ENCODE data around the gene GABRG3.

DNA sequence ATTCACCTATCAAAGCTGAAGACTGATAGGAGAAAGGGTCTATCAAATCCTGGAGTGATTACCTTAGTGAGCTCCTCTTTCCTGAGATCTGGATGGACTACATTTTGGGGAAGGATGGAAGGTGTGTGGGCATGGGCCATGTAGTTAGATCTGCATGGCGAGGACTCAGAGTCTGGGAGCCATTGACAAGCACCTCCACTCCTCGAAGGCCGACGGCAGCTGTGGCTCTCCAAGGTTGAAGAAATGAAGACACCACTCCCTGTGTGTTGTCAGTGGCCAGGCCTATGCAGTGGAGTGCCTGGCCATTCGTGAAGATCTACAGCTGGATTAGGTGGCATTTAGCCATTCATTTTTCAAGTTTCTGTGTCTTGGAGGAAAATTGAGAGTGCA is 509.2 kb downstream of the GABRG3 start:
- TF ChIP-seq, protein P1, sequence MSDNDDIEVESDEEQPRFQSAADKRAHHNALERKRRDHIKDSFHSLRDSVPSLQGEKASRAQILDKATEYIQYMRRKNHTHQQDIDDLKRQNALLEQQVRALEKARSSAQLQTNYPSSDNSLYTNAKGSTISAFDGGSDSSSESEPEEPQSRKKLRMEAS (IDR thresholded peaks at IDR 0.05): no peak
- TF ChIP-seq, protein P2, sequence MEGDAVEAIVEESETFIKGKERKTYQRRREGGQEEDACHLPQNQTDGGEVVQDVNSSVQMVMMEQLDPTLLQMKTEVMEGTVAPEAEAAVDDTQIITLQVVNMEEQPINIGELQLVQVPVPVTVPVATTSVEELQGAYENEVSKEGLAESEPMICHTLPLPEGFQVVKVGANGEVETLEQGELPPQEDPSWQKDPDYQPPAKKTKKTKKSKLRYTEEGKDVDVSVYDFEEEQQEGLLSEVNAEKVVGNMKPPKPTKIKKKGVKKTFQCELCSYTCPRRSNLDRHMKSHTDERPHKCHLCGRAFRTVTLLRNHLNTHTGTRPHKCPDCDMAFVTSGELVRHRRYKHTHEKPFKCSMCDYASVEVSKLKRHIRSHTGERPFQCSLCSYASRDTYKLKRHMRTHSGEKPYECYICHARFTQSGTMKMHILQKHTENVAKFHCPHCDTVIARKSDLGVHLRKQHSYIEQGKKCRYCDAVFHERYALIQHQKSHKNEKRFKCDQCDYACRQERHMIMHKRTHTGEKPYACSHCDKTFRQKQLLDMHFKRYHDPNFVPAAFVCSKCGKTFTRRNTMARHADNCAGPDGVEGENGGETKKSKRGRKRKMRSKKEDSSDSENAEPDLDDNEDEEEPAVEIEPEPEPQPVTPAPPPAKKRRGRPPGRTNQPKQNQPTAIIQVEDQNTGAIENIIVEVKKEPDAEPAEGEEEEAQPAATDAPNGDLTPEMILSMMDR (IDR thresholded peaks at IDR 0.05; ENCODE audit: low read depth, low read length, missing input control): no peak
- TF ChIP-seq TAF1 (conservative IDR thresholded peaks at IDR 0.05) (no peak), YY1 (IDR thresholded peaks at IDR 0.05) (no peak), GABPA (IDR thresholded peaks at IDR 0.05 in 1 of 2, conservative IDR thresholded peaks at IDR 0.05 in 1 of 2) (no peak)

Data from liver (tissue), 3 donors.